Fibroblast of lung (primary cell): ENCODE results near the gene TJP2. TPM values are rescaled to one million over a fixed set of nuclear protein-coding genes. Genes with fewer than 3 reads are reported as not detected.
A peak's percentile ranks its signal among the peaks of the same experiment; 100 is the strongest.

Experiments
- DNase-seq, 2 donors: peaks; one replicate each; pipeline versions ENCODE4 v3.0.0 to v3.0.0-alpha.2; 2010; ENCODE audit warnings: low read depth in 2 of 2
- H2AFZ ChIP-seq: 2 replicates; pipeline ENCODE4 v1.5.1; 2012; ENCODE audit warnings: low read length, control low read depth, inconsistent platforms
- H3K27ac ChIP-seq: 2 replicates; pipeline ENCODE4 v1.5.1; 2011; ENCODE audit warnings: low read length, control low read depth; ENCODE audit not compliant: insufficient read depth
- H3K27me3 ChIP-seq: 2 replicates; pipeline ENCODE4 v1.5.1; 2011; ENCODE audit warnings: mild to moderate bottlenecking, low read length; ENCODE audit not compliant: control insufficient read depth, insufficient read depth
- H3K36me3 ChIP-seq: 2 replicates; pipeline ENCODE4 v1.5.1; 2011; ENCODE audit warnings: low read length; ENCODE audit not compliant: control insufficient read depth, insufficient read depth
- H3K4me1 ChIP-seq: 2 replicates; pipeline ENCODE4 v1.5.1; 2011; ENCODE audit warnings: low read length; ENCODE audit not compliant: control insufficient read depth, insufficient read depth; ENCODE audit errors: extremely low read depth
- H3K4me2 ChIP-seq: 2 replicates; pipeline ENCODE4 v1.5.1; 2011; ENCODE audit warnings: low read length, control low read depth; ENCODE audit not compliant: insufficient read depth; ENCODE audit errors: extremely low read depth
- H3K4me3 ChIP-seq, 4 experiments: fragments of 200-600 bp in 1 of 4; sonication (generic) in 1 of 4; replicated peaks in 1 of 4; 2 replicates each; pipeline ENCODE4 v1.5.1; 2011 to 2016; ENCODE audit warnings: low read length in 4 of 4, low read depth in 3 of 4, mild to moderate bottlenecking in 3 of 4, control low read depth in 2 of 4, inconsistent platforms in 1 of 4, mixed read lengths in 1 of 4; ENCODE audit not compliant: insufficient read depth in 1 of 4; ENCODE audit errors: control extremely low read depth in 1 of 4
- H3K79me2 ChIP-seq: 2 replicates; pipeline ENCODE4 v1.5.1; 2012; ENCODE audit warnings: mild to moderate bottlenecking, low read length, inconsistent platforms; ENCODE audit not compliant: control insufficient read depth, insufficient read depth
- H3K9ac ChIP-seq: 2 replicates; pipeline ENCODE4 v1.5.1; 2011; ENCODE audit warnings: mild to moderate bottlenecking, low read length, control low read depth; ENCODE audit not compliant: insufficient read depth
- H3K9me3 ChIP-seq: 2 replicates; pipeline ENCODE4 v1.5.1; 2012; ENCODE audit warnings: low read depth, low read length; ENCODE audit not compliant: control insufficient read depth, insufficient read depth
- H4K20me1 ChIP-seq: 2 replicates; pipeline ENCODE4 v1.5.1; 2011; ENCODE audit warnings: low read length; ENCODE audit not compliant: control insufficient read depth, insufficient read depth; ENCODE audit errors: extremely low read depth
- EZH2 ChIP-seq: IDR thresholded peaks from 2 replicates; pipeline ENCODE4 v1.5.1; 2012; ENCODE audit warnings: low read length, control low read depth, mild to moderate bottlenecking; ENCODE audit errors: missing control alignments
- polyA plus RNA-seq, 2 donors: library from polyadenylated mRNA; depleted of rRNA in 1 of 2; stranded (reverse) in 1 of 2; unstranded in 1 of 2; fragments of >200 nt; gene quantifications; 2 replicates each; pipeline ENCODE4 v1.2.1, GENCODE V29; 2011 to 2012; ENCODE audit warnings: missing spikeins in 1 of 2
- total RNA-seq: library from RNA; depleted of rRNA; stranded (reverse); fragments of >200 nt; gene quantifications from 2 replicates; pipeline ENCODE4 v1.2.1, GENCODE V29; 2014
- TF ChIP-seq, protein P1 (sequence below), 2 donors: IDR thresholded peaks in 1 of 2; conservative IDR thresholded peaks in 1 of 2; 1 replicate in 1 of 2; 2 replicates in 1 of 2; pipeline ENCODE4 v1.5.1; 2011 to 2012; ENCODE audit warnings: low read length in 2 of 2, control low read depth in 1 of 2, inconsistent platforms in 1 of 2, low read depth in 1 of 2, mild to moderate bottlenecking in 1 of 2

TJP2 gene
- total and polyA plus RNA-seq, 2 donors (not counting 1 experiment from before 2014, with no cell fraction given) = 25.9 to 36.5 TPM

DNA sequence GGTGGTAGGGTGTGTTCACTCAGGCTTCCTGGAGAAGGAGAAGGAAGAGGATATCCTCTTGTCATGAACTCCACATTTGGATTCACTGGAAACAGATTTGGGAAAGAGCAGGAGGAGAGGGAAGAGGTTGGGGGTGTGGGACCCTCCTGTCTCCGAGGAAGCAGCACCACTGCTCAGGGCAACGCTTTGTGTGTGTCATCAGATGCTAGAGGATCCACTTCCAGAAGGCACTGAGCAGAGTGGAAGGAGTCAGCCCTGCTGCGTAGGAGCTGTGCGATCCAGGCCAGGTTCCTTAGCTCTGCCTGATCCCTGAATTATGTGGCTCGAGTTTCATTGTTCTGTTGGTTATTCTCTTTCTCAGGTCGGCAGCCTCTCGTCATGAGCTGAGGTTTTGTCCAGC is 37.3 kb upstream of the TJP2 start:
- TF ChIP-seq, protein P1, sequence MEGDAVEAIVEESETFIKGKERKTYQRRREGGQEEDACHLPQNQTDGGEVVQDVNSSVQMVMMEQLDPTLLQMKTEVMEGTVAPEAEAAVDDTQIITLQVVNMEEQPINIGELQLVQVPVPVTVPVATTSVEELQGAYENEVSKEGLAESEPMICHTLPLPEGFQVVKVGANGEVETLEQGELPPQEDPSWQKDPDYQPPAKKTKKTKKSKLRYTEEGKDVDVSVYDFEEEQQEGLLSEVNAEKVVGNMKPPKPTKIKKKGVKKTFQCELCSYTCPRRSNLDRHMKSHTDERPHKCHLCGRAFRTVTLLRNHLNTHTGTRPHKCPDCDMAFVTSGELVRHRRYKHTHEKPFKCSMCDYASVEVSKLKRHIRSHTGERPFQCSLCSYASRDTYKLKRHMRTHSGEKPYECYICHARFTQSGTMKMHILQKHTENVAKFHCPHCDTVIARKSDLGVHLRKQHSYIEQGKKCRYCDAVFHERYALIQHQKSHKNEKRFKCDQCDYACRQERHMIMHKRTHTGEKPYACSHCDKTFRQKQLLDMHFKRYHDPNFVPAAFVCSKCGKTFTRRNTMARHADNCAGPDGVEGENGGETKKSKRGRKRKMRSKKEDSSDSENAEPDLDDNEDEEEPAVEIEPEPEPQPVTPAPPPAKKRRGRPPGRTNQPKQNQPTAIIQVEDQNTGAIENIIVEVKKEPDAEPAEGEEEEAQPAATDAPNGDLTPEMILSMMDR (conservative IDR thresholded peaks at IDR 0.05 in 1 of 2, IDR thresholded peaks at IDR 0.05 in 1 of 2; ENCODE audit: low read depth in 1 of 2, low read length in 2 of 2) = no peak
- no peak for TF ChIP-seq EZH2
- DNase-seq = peak in 1 of 2 donors; percentile 6
- peaks cover 6% of the 10 kb centered on the region for H3K4me1 ChIP-seq
- H3K27me3 ChIP-seq = no peaks in the 10 kb centered on the region
- no peak overlapping the region for H2AFZ ChIP-seq
- H3K9ac ChIP-seq = no peak overlapping the region
- H3K27ac ChIP-seq = no peak overlapping the region
- no peaks in the 10 kb centered on the region for H4K20me1 ChIP-seq
- no peaks in the 10 kb centered on the region for H3K79me2 ChIP-seq
- H3K9me3 ChIP-seq = no peaks in the 10 kb centered on the region
- H3K4me3 ChIP-seq = no peak overlapping the region
- H3K36me3 ChIP-seq = no peaks in the 10 kb centered on the region
- no peak overlapping the region for H3K4me2 ChIP-seq

DNA sequence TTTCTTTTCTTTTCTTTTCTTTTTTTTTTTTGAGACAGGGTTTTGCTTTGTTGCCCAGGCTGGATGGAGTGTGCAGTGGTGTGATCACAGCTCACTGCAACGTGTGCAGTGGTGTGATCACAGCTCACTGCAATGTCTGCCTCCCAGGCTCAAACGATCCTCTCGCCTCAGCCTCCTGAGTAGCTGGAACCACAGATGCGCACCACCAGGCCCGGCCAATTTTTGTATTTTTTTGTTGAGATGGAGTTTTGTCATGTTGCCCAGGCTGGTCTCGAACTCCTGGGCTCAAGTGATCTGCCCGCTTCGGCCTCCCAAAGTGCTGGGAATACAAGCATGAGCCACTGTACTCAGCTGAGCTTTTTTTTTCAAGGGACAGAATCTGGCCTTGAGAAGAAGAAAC is 36.8 kb upstream of the TJP2 start:
- no peaks in the 10 kb centered on the region for H3K27me3 ChIP-seq
- no peak for TF ChIP-seq EZH2
- TF ChIP-seq, protein P1 (conservative IDR thresholded peaks at IDR 0.05 in 1 of 2, IDR thresholded peaks at IDR 0.05 in 1 of 2; ENCODE audit: low read depth in 1 of 2, low read length in 2 of 2) = no peak
- DNase-seq = no peak
- H3K79me2 ChIP-seq = no peaks in the 10 kb centered on the region
- no peak overlapping the region for H2AFZ ChIP-seq
- H3K36me3 ChIP-seq = no peaks in the 10 kb centered on the region
- peaks cover 1% of the 10 kb centered on the region for H3K4me1 ChIP-seq
- no peaks in the 10 kb centered on the region for H3K9me3 ChIP-seq
- no peak overlapping the region for H3K4me2 ChIP-seq
- no peaks in the 10 kb centered on the region for H4K20me1 ChIP-seq
- no peak overlapping the region for H3K4me3 ChIP-seq
- no peak overlapping the region for H3K9ac ChIP-seq
- H3K27ac ChIP-seq = no peak overlapping the region

DNA sequence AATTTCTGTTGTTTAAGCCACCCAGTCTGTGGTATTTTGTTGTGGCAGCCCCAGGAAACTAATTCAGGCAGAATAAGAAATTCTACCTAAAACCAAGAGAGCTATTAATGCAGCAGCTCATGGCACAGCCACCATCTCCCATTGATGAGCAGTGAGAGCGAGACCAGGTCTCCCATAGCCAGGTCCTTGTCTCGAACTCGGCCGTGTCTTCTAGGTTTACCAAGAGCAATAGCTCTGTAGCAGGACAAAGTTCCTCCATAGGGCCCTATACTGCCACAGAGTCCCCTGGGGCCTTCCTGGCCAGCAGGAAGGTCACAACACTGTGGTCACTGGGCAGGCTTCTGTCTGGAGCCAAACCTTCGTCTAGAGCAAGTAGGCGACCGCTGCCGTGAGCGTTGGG is 34.5 kb upstream of the TJP2 start:
- H2AFZ ChIP-seq = no peak overlapping the region
- H3K4me1 ChIP-seq = no peaks in the 10 kb centered on the region
- H3K27me3 ChIP-seq = no peaks in the 10 kb centered on the region
- no peaks in the 10 kb centered on the region for H3K79me2 ChIP-seq
- no peak for DNase-seq
- no peaks in the 10 kb centered on the region for H4K20me1 ChIP-seq
- H3K4me3 ChIP-seq = no peak overlapping the region
- no peaks in the 10 kb centered on the region for H3K36me3 ChIP-seq
- no peak overlapping the region for H3K27ac ChIP-seq
- no peak overlapping the region for H3K4me2 ChIP-seq
- TF ChIP-seq, protein P1 (conservative IDR thresholded peaks at IDR 0.05 in 1 of 2, IDR thresholded peaks at IDR 0.05 in 1 of 2; ENCODE audit: low read depth in 1 of 2, low read length in 2 of 2) = no peak
- TF ChIP-seq EZH2 = no peak
- no peak overlapping the region for H3K9ac ChIP-seq
- H3K9me3 ChIP-seq = no peaks in the 10 kb centered on the region
